CD4-positive, alpha-beta T cell treated with Interleukin-17A for 1 hour (primary cell): ENCODE results near the gene SLC46A1.
A peak's percentile ranks its signal among the peaks of the same experiment; 100 is the strongest.
"Not testable (repeated sequence)": the region's sequence is repeated elsewhere in the genome, so short reads cannot be mapped to it uniquely, and the experiment has no call there.

Source experiments
- DNase-seq: peaks from one replicate; pipeline ENCODE4 v3.0.0-alpha.2; 2020

The SLC46A1 gene

GRCh38 chr17:28405632-28406472 is at the start of gene SLC46A1:
Gene SLC46A1 (minus strand): TSS chr17:28406212. CDS start chr17:28406114, 98 bp downstream.
- peak; percentile 26 for DNase-seq

DNA sequence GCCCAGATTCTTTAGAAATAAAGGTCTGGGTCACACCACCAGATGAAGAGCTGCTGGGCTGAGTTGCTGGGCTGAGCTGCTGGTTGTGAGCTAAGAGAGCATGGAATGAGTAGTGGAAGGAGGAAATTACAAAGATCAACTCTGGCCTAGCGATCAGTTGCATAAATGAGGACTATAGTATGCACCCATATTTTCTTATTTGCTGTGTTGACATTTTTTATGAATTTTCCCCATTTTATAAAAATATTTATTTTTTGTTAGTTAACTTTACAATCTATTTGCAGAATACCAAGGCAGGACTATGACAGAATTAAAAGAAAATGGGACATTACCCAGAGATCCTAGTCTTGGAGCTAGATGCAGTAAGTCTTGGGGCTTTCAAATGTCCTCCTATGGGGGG is 43.8 kb upstream of the SLC46A1 start:
- no peak for DNase-seq

DNA sequence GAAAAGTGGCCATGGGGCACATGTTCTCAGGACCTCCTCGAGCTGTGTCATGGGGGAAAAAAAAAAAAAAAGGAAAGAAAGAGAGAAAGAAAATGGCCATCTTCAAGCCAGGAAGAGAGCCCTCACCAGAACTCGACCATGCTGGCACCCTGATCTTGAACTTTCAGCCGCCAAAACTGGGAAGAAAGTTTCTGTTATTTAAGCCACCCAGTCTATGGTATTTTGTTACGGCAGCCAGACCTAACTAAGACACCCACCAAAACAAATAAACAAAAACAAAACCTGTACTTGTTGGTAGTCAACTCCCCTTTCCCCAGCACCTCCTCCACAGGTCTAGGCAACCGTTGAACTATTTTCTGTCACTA is 41.4 kb upstream of the SLC46A1 start:
- no peak for DNase-seq

- DNase-seq: no peak
Measured at GRCh38 chr17:28446716-28447395, 40.8 kb upstream of the SLC46A1 start.

GRCh38 chr17:28443901-28444638 is 38.1 kb upstream of the SLC46A1 start:
- DNase-seq: no peak

DNA sequence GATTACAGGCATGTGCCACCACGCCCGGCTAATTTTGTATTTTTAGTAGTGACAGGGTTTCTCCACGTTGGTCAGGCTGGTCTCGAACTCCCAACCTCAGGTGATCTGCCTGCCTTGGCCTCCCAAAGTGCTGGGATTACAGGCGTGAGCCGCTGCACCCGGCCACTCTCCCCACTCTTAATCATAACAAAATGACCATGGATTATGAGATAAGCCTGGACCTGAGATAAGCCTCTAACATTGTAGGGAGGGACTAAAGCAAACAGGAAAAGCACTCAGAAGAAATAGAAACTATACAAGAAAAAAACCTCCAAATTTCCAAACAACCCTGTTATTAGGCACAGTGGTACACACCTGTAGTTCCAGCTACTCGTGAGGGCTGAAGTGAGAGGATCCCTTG is 28.3 kb upstream of the SLC46A1 start:
- not testable (repeated sequence) for DNase-seq

- no peak for DNase-seq
Measured at GRCh38 chr17:28433721-28434120, 27.7 kb upstream of the SLC46A1 start.

DNA sequence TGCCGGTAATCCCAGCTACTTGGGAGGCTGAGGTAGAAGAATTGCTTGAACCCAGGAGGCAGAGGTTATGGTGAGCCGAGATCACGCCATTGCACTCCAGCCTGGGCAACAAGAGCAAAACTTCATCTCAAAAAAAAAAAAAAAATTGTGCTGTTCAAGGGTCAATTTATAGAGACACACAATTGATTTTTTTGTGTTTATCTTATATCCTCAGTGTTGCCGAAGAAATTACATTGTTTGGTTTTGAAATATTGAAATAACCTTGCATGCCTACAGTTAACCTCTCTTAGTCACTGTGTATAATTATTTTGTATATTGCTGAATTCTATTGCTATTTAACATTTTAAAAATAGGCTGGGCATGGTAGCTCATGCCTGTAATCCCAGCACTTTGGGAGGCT is 22.0 kb upstream of the SLC46A1 start:
- DNase-seq: not testable (repeated sequence)

GRCh38 chr17:28427371-28427770 is 21.4 kb upstream of the SLC46A1 start:
- DNase-seq: no peak

- DNase-seq: no peak
Measured at GRCh38 chr17:28426081-28426519, 20.1 kb upstream of the SLC46A1 start.

DNA sequence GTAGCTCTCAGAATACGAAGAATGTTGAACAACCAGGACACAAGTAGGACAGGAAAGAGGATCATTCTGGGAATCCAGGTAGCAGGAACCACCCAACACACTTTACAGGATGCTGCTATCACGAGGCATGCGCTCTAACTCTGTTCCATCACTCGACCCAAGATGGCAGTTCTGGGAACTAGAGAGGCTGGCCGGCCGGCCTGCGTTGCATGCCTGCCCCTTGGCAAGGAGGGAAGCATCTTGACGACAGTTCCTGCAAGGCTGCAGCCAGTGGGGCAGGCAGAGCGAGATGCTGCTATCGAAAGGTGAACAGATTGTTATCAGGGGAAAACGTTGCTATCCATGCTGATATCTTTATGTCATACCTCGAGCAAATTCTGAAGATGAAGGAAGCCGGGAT is 19.2 kb upstream of the SLC46A1 start:
- DNase-seq: no peak

- no peak for DNase-seq
Measured at GRCh38 chr17:28421787-28422305, 15.8 kb upstream of the SLC46A1 start.

DNA sequence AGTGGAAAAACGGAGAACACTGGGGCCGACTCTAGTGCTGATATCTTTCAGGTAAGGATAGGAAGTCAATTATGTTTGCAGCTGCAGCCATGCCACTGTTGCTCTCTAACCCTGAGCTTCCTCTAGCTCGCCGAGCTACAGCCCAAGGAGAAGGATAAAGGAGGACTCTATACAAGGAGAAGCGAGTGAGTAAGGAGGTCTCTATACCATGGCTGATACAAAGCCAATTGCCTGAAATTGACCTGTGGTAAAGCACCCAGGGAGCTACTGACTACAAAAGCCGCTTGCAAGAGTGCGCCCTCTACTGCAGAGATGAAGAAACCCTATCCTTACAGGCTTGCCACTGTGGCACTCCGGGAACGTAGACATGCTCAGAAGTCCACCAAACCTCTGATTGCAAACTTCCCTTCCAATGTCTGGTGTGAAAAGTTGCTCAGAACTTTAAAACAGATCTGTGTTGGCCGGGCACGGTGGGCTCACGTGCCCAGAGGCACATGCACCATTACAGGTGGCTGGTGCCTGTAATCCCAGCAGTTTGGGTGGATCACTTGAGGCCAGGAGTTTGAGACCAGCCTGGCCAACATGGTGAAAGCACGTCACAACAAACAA is 10.8 kb upstream of the SLC46A1 start:
- peak; percentile 63 for DNase-seq

DNA sequence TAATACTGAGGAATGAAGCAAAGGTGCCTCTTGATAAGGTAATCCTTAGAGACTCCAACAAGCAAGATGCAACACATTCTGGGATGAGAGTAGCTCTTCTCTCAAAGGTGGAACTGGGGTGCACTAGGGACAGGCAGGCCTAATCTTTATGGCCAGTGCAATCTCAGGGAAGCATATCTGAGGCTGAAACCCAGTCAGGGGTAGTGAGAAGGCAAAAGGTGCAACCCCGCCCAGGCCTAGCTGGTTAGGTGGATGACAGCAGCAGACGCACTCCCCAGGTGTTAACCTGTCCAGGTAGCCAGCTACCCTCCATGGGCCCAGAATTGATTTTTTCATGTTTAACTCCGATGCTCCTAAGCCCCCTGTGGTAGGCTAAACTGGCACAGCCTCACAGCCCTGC is 9.9 kb upstream of the SLC46A1 start:
- DNase-seq: no peak

GRCh38 chr17:28413804-28414203 is 7.8 kb upstream of the SLC46A1 start:
- DNase-seq: no peak

DNA sequence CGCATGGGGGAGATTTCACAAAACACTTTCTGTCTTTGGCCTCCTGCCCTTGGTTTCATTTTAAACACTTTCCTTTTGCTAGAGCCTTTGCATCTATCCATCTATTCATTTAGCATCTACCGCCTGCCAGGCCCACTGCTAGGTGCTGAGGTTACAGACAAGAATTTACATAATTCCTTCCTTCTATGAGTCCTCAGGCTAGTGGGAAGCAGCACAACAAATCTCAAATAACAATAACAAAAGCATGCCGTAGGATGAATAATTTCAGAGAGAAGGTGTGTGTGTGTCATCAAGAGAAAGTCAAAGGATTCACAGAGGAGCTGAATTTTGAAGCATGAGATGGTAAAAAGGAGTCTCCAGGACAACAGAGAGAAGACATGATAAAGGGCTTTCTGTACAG is 6.1 kb upstream of the SLC46A1 start:
- DNase-seq: no peak

- DNase-seq: no peak
Measured at GRCh38 chr17:28407974-28408306, 1.9 kb upstream of the SLC46A1 start.

GRCh38 chr17:28407130-28407973 is 1.3 kb upstream of the SLC46A1 start:
- DNase-seq: no peak

DNA sequence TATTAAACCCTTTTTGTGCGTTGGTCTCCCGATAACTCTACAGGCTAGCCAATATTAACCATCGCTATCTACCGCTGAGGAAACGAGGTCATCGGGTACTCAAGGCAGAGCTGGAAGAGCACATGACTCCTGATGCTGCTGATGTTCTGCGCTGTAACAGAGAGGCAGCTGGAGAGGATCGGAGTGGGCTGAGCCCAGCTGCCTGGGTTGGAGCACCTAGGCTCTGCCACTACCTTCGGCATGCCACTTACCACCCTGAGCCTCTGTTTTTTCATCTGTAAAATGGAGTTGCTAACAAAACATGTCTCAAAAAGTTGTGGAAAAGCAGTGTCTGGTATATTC is 432 bp upstream of the SLC46A1 start:
- DNase-seq: no peak

- DNase-seq: no peak
Measured at GRCh38 chr17:28404812-28405570, 1.0 kb downstream of the SLC46A1 start.

DNA sequence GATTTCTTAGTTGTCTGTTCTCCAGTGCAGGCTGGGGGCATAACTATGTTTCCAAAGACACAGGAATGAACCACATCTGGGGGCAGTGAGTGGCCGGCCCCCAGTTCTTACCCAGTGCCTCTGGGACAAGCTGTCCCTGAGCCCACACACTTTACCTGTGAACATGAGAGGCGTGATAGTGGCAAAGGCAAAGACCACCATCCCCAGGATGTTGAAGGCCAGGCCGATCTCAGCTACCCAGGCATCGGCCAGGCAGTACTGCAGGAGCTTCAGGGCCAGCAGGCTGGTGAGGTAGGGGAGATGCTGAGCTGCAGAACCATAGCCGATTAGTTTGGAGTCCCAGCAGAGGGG is 1.6 kb downstream of the SLC46A1 start:
- no peak for DNase-seq

- DNase-seq: no peak
Measured at GRCh38 chr17:28404007-28404406, 2.0 kb downstream of the SLC46A1 start.
